Measurements from ENCODE around the gene ICE2. TPM values are rescaled to one million over a fixed set of nuclear protein-coding genes. Genes with fewer than 3 reads are reported as not detected.
A peak's percentile ranks its signal among the peaks of the same experiment; 100 is the strongest.

ICE2 gene
- polyA plus RNA-seq (ENCODE audit: insufficient read length in 4 of 4): 10 to 100 TPM; 79.7 to 98.0 (median 91.8) TPM

- DNase-seq (ENCODE audit: low read depth in 4 of 4, low spot score in 3 of 4): peak; percentile 90 to 94 (median 91)
These were observed at the start of gene ICE2 for GRCh38 chr15:60478566-60479360. ICE2 (minus strand) TSS chr15:60479142; CDS start chr15:60477977, 1,165 bp downstream.

- no peak for DNase-seq (ENCODE audit: low read depth in 4 of 4, low spot score in 3 of 4)
These were observed 49.6 kb upstream of the ICE2 start for GRCh38 chr15:60528530-60528929.

- no peak for DNase-seq (ENCODE audit: low read depth in 4 of 4, low spot score in 3 of 4)
These were observed 48.5 kb upstream of the ICE2 start for GRCh38 chr15:60527456-60527855.

GRCh38 chr15:60526127-60526616 is 47.2 kb upstream of the ICE2 start:
- no peak for DNase-seq (ENCODE audit: low read depth in 4 of 4, low spot score in 3 of 4)

GRCh38 chr15:60525341-60526039 is 46.5 kb upstream of the ICE2 start:
- no peak for DNase-seq (ENCODE audit: low read depth in 4 of 4, low spot score in 3 of 4)

GRCh38 chr15:60523056-60523455 is 44.1 kb upstream of the ICE2 start:
- DNase-seq (ENCODE audit: low read depth in 4 of 4, low spot score in 3 of 4): no peak

GRCh38 chr15:60520825-60521368 is 42.0 kb upstream of the ICE2 start:
- peak; percentile 30 to 61 (median 38) for DNase-seq (ENCODE audit: low read depth in 4 of 4, low spot score in 3 of 4)

GRCh38 chr15:60520013-60520824 is 41.3 kb upstream of the ICE2 start:
- no peak for DNase-seq (ENCODE audit: low read depth in 4 of 4, low spot score in 3 of 4)

- no peak for DNase-seq (ENCODE audit: low read depth in 4 of 4, low spot score in 3 of 4)
These were observed 40.3 kb upstream of the ICE2 start for GRCh38 chr15:60519218-60519617.

- DNase-seq (ENCODE audit: low read depth in 4 of 4, low spot score in 3 of 4): no peak
These were observed 39.6 kb upstream of the ICE2 start for GRCh38 chr15:60518511-60518910.

GRCh38 chr15:60514261-60514881 is 35.4 kb upstream of the ICE2 start:
- DNase-seq (ENCODE audit: low read depth in 4 of 4, low spot score in 3 of 4): no peak

GRCh38 chr15:60513676-60514075 is 34.7 kb upstream of the ICE2 start:
- no peak for DNase-seq (ENCODE audit: low read depth in 4 of 4, low spot score in 3 of 4)

GRCh38 chr15:60512937-60513336 is 34.0 kb upstream of the ICE2 start:
- DNase-seq (ENCODE audit: low read depth in 4 of 4, low spot score in 3 of 4): no peak

- DNase-seq (ENCODE audit: low read depth in 4 of 4, low spot score in 3 of 4): peak in 3 of 4 donors; percentile 22 to 30 (median 27)
These were observed 32.5 kb upstream of the ICE2 start for GRCh38 chr15:60511351-60512031.

- DNase-seq (ENCODE audit: low read depth in 4 of 4, low spot score in 3 of 4): no peak
These were observed 31.1 kb upstream of the ICE2 start for GRCh38 chr15:60510006-60510405.

GRCh38 chr15:60509470-60509869 is 30.5 kb upstream of the ICE2 start:
- DNase-seq (ENCODE audit: low read depth in 4 of 4, low spot score in 3 of 4): no peak

- no peak for DNase-seq (ENCODE audit: low read depth in 4 of 4, low spot score in 3 of 4)
These were observed 29.5 kb upstream of the ICE2 start for GRCh38 chr15:60508442-60508841.

- peak in 2 of 4 donors; percentile 23 to 39 for DNase-seq (ENCODE audit: low read depth in 4 of 4, low spot score in 3 of 4)
These were observed 28.9 kb upstream of the ICE2 start for GRCh38 chr15:60507596-60508424.

- no peak for DNase-seq (ENCODE audit: low read depth in 4 of 4, low spot score in 3 of 4)
These were observed 17.9 kb upstream of the ICE2 start for GRCh38 chr15:60496853-60497252.

Data from right renal pelvis (tissue), 4 donors.